Lower lobe of right lung (tissue), 2 donors: ENCODE measurements around the gene VMO1. TPM values are rescaled to one million over a fixed set of nuclear protein-coding genes. Genes with fewer than 3 reads are reported as not detected.

ENCODE experiments used
- ATAC-seq, 2 donors: fragments of 200-7000 bp; cut with Tn5 transposase; one replicate each; pipeline ENCODE4 v1.9.1; 2020 to 2022; ENCODE audit warnings: mild to moderate bottlenecking in 2 of 2, moderate library complexity in 2 of 2
- DNase-seq: peaks from one replicate; pipeline ENCODE4 v3.0.0-alpha.2; 2020
- H3K27ac ChIP-seq: fragments of 200-600 bp; one replicate; pipeline ENCODE4 v1.8.0; 2022
- H3K27me3 ChIP-seq: fragments of 200-600 bp; one replicate; pipeline ENCODE4 v1.8.0; 2022; ENCODE audit warnings: low read depth
- H3K36me3 ChIP-seq: fragments of 200-600 bp; one replicate; pipeline ENCODE4 v1.8.0; 2022; ENCODE audit warnings: mild to moderate bottlenecking
- H3K4me1 ChIP-seq: fragments of 200-600 bp; one replicate; pipeline ENCODE4 v1.8.0; 2022
- H3K4me3 ChIP-seq: fragments of 200-600 bp; one replicate; pipeline ENCODE4 v1.8.0; 2022; ENCODE audit warnings: mild to moderate bottlenecking
- H3K9me3 ChIP-seq: fragments of 200-600 bp; one replicate; pipeline ENCODE4 v1.8.0; 2022
- CTCF ChIP-seq: fragments of 200-600 bp; IDR thresholded peaks from one replicate; pipeline ENCODE4 v1.8.0; 2022; ENCODE audit warnings: antibody characterized with exemption, mild to moderate bottlenecking
- intact Hi-C: fragments of 100-400 bp; cut with DNase I; formaldehyde crosslinking; loops from one replicate; pipeline ENCODE4 v1.11.0; 2022
- total RNA-seq: library from RNA; stranded (reverse); fragmentation: NEBNext Ultra II Directional; extraction: Animal tissue kit (Norgen Biotek cat#: 25700); gene quantifications from one replicate; pipeline ENCODE4 v1.2.1, GENCODE V29; 2021
- donor health status: DM: no; HTN: yes; CAD: no; lungs with severe emphysema.

VMO1 gene
- total RNA-seq, 1 donor from 2014 or later, result 9.9 TPM

DNA sequence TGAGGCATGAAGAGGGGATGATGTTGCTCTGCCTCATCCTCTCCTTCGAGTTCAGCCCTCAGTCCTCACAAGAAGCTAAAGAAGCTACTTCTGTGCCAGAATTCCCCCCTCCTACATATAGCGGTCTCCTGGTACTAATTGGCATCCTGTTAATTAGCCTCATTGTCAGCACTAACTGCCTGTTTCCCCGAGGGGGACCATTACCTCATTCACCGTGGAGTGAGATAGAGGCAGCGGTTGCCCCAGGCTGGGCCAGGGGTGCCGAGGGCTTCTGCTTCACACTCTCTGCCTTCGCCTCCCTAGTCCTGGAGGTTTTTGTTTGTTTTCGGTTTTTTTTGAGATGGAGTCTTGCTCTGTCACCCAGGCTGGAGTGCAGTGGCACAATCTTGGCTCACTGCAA is 41.2 kb upstream of the VMO1 start:
- ATAC-seq (no peak), DNase-seq (no peak)
- intact Hi-C loops, result no loop called here
- H3K27me3 ChIP-seq, result no peaks in the 10 kb centered on the region
- H3K36me3 ChIP-seq, result peaks cover 14% of the 10 kb centered on the region
- no peaks in the 10 kb centered on the region for H3K4me1 ChIP-seq
- no peak overlapping the region for H3K27ac ChIP-seq
- H3K9me3 ChIP-seq, result no peaks in the 10 kb centered on the region
- H3K4me3 ChIP-seq, result no peak overlapping the region
- no peak for TF ChIP-seq CTCF

DNA sequence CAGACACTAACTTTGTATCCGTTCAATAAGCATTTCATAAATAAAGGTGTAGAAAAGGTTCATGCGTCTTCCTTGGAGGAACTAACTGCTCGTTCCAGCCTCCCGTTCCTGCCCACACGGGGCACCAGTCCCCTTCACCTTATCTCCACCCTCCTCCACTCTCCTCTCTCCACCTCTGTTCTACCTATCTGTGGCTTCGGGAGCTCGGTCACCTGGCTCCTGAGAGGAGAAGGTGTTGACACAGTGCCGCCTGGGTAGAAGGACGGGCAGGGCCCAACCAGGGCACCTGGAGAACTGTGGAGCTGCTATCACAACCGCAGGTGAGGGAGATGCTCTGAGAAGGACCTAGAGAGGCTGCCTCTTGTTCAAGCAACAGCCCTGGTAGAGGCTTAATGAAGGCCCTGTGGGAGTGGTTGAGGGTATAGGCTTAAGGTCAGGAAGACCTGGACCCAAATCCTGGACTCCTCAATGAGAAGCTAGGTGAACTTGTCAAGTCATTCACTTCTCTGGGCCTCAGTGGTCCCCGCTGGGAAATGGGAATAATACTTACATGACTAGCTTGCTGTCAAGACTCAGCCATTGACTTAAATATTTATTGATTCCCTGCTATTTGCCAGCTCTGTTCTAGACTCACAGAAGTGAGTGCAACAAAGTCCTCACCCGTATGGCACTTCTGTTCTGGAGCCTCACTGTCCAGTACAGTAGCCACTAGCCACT is 37.4 kb upstream of the VMO1 start:
- TF ChIP-seq CTCF, result no peak
- H3K4me1 ChIP-seq, result no peaks in the 10 kb centered on the region
- no peaks in the 10 kb centered on the region for H3K9me3 ChIP-seq
- H3K4me3 ChIP-seq, result no peak overlapping the region
- no peaks in the 10 kb centered on the region for H3K27me3 ChIP-seq
- intact Hi-C loops, result no loop called here
- H3K27ac ChIP-seq, result no peak overlapping the region
- no peak for DNase-seq
- ATAC-seq, result peak; percentile 29 to 64
- H3K36me3 ChIP-seq, result peaks cover 26% of the 10 kb centered on the region

DNA sequence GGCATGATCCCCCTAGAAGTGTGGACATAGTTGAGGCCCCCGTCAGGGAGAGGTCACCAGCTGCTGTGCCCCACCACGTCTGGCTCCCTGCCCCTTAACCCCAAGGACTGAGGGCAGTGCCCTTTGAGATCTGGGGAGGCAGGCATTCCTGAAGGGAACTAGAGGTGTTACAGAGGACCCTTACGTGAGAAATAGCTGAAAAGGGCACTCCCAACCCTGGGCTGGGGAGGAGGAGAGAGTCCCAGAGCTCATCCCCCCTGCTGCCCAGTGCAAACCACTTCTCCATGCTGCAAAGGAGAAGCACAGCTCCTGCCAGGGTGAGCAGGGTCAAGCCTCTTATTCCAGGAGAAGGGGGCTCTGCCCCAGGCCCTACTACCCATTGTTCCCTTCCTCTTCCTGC is 36.7 kb upstream of the VMO1 start:
- H3K27me3 ChIP-seq, result no peaks in the 10 kb centered on the region
- H3K4me1 ChIP-seq, result no peaks in the 10 kb centered on the region
- H3K9me3 ChIP-seq, result no peaks in the 10 kb centered on the region
- no peak for TF ChIP-seq CTCF
- intact Hi-C loops, result no loop called here
- no peak overlapping the region for H3K4me3 ChIP-seq
- ATAC-seq (no peak), DNase-seq (no peak)
- H3K27ac ChIP-seq, result no peak overlapping the region
- H3K36me3 ChIP-seq, result peaks cover 26% of the 10 kb centered on the region

GRCh38 chr17:4818276-4818675 is 32.1 kb upstream of the VMO1 start:
- no peak for TF ChIP-seq CTCF
- peaks cover 57% of the 10 kb centered on the region for H3K36me3 ChIP-seq
- H3K9me3 ChIP-seq, result no peaks in the 10 kb centered on the region
- no peak overlapping the region for H3K27ac ChIP-seq
- H3K4me3 ChIP-seq, result no peak overlapping the region
- intact Hi-C loops, result no loop called here
- H3K4me1 ChIP-seq, result no peaks in the 10 kb centered on the region
- DNase-seq (no peak), ATAC-seq (no peak)
- no peaks in the 10 kb centered on the region for H3K27me3 ChIP-seq

- no peaks in the 10 kb centered on the region for H3K4me1 ChIP-seq
- intact Hi-C loops, result no loop called here
- no peak for TF ChIP-seq CTCF
- DNase-seq, result no peak
- H3K27ac ChIP-seq, result no peak overlapping the region
- no peak for ATAC-seq
- no peak overlapping the region for H3K4me3 ChIP-seq
- H3K36me3 ChIP-seq, result peaks cover 48% of the 10 kb centered on the region
- no peaks in the 10 kb centered on the region for H3K27me3 ChIP-seq
- H3K9me3 ChIP-seq, result no peaks in the 10 kb centered on the region
These were observed 30.7 kb upstream of the VMO1 start for GRCh38 chr17:4816826-4817225.
